OCI-LY7 (cell line): ENCODE data around the gene ROR2. TPM values are rescaled to one million over a fixed set of nuclear protein-coding genes. Genes with fewer than 3 reads are reported as not detected.

Source experiments
- BruUV-seq: library from RNA; stranded (reverse); fragments of 400-500 nt; replicated peaks from 2 replicates; lab custom pipeline; 2021; lab: Mats Ljungman, UMichigan
- CTCF ChIA-PET: fragments of 300-600 bp; sonication (Branson Sonifier 250); formaldehyde crosslinking; loops from one replicate; lab custom pipeline; 2022; ENCODE audit warnings: antibody characterized with exemption; ENCODE audit not compliant: unreplicated experiment; lab: Charles Lee
- POLR2A ChIA-PET: fragments of 300-600 bp; sonication (Branson Sonifier 250); formaldehyde crosslinking; loops from one replicate; lab custom pipeline; 2022; ENCODE audit warnings: antibody characterized with exemption; lab: Charles Lee
- DNase-seq: peaks from one replicate; pipeline ENCODE4 v3.0.0-alpha.2; 2015; ENCODE audit warnings: low spot score
- H2AFZ ChIP-seq: fragments of 200-600 bp; sonication (generic), shearing (Covaris generic); 2 replicates; pipeline ENCODE4 v1.6.1; 2014; ENCODE audit warnings: mild to moderate bottlenecking, antibody characterized with exemption, low read length, moderate library complexity
- H3K27ac ChIP-seq: fragments of 200-600 bp; sonication (generic); 2 replicates; pipeline ENCODE4 v1.5.1; 2014; ENCODE audit warnings: mixed run types, low read depth, mild to moderate bottlenecking, moderate library complexity, low read length, inconsistent platforms; ENCODE audit not compliant: poor library complexity, severe bottlenecking
- H3K36me3 ChIP-seq: fragments of 200-600 bp; sonication (generic); 2 replicates; pipeline ENCODE4 v1.6.1; 2014; ENCODE audit warnings: mild to moderate bottlenecking, antibody characterized with exemption, low read length, moderate library complexity, mixed read lengths; ENCODE audit not compliant: insufficient read depth
- H3K4me1 ChIP-seq: fragments of 200-600 bp; sonication (generic); 2 replicates; pipeline ENCODE4 v1.5.1; 2014; ENCODE audit warnings: mild to moderate bottlenecking, low read length; ENCODE audit not compliant: insufficient read depth, poor library complexity, severe bottlenecking
- H3K4me2 ChIP-seq: fragments of 200-600 bp; sonication (generic); 2 replicates; pipeline ENCODE4 v1.6.1; 2014; ENCODE audit warnings: mild to moderate bottlenecking, low read length
- H3K4me3 ChIP-seq: fragments of 200-600 bp; sonication (generic); 2 replicates; pipeline ENCODE4 v1.5.1; 2014; ENCODE audit warnings: mild to moderate bottlenecking, low read depth, low read length; ENCODE audit not compliant: poor library complexity, severe bottlenecking
- H3K79me2 ChIP-seq: fragments of 200-600 bp; sonication (generic); 2 replicates; pipeline ENCODE4 v1.6.1; 2016; ENCODE audit warnings: low read depth, mild to moderate bottlenecking, low read length, moderate library complexity, mixed read lengths; ENCODE audit not compliant: insufficient read depth
- H3K9me2 ChIP-seq: fragments of 200-600 bp; sonication (generic); 2 replicates; pipeline ENCODE4 v1.6.1; 2016; ENCODE audit warnings: mild to moderate bottlenecking, low read length, mixed read lengths; ENCODE audit not compliant: insufficient read depth
- H3K9me3 ChIP-seq: fragments of 200-600 bp; sonication (generic); 2 replicates; pipeline ENCODE4 v1.6.1; 2014; ENCODE audit warnings: mild to moderate bottlenecking, mixed run types, low read length, mixed read lengths
- H4K20me1 ChIP-seq: fragments of 200-600 bp; sonication (generic); 2 replicates; pipeline ENCODE4 v1.6.1; 2014; ENCODE audit warnings: mild to moderate bottlenecking, antibody characterized with exemption, low read length, moderate library complexity, mixed read lengths; ENCODE audit not compliant: insufficient read depth
- CTCF ChIP-seq: fragments of 200-600 bp; sonication (generic); conservative IDR thresholded peaks from 2 replicates; pipeline ENCODE4 v1.5.1; 2014; ENCODE audit warnings: mild to moderate bottlenecking, antibody characterized with exemption, low read length, moderate library complexity, mixed read lengths
- EZH2phosphoT487 ChIP-seq: fragments of 200-600 bp; sonication (generic); IDR thresholded peaks from 2 replicates; pipeline ENCODE4 v1.6.1; 2018; ENCODE audit warnings: low read depth, borderline replicate concordance, mild to moderate bottlenecking, mixed run types, antibody characterized with exemption, low read length, moderate library complexity, mixed read lengths
- intact Hi-C: fragments of 100-400 bp; cut with micrococcal nuclease; formaldehyde crosslinking; loops from one replicate; pipeline ENCODE4 v1.10.0; 2022; ENCODE audit not compliant: unreplicated experiment
- total RNA-seq, 2 experiments: library from RNA; depleted of rRNA in 1 of 2; stranded (reverse); fragments of >200 nt in 1 of 2; shearing (Covaris generic) in 1 of 2; gene quantifications; 2 replicates each; pipeline ENCODE4 v1.2.3, GENCODE V29; 2014 to 2022

ROR2 gene
- total RNA-seq, 2 experiments from 2014 or later, result 0.10 to 0.19 TPM

GRCh38 chr9:91683269-91683668 is 266.8 kb downstream of the ROR2 start:
- DNase-seq, result no peak
- ChIA-PET POLR2A (no interaction called here), CTCF (no interaction called here)
- Histone ChIP-seq H3K79me2 (no peaks in the 10 kb centered on the region), H3K9me3 (no peaks in the 10 kb centered on the region), H3K4me2 (no peak overlapping the region), H3K27ac (no peak overlapping the region), H3K4me1 (no peaks in the 10 kb centered on the region), H3K9me2 (no peaks in the 10 kb centered on the region), H4K20me1 (no peaks in the 10 kb centered on the region), H2AFZ (no peak overlapping the region), H3K36me3 (no peaks in the 10 kb centered on the region), H3K4me3 (no peak overlapping the region)
- no TSS peak for BruUV-seq
- TF ChIP-seq CTCF (no peak), EZH2phosphoT487 (no peak)
- intact Hi-C loops, result no loop called here

DNA sequence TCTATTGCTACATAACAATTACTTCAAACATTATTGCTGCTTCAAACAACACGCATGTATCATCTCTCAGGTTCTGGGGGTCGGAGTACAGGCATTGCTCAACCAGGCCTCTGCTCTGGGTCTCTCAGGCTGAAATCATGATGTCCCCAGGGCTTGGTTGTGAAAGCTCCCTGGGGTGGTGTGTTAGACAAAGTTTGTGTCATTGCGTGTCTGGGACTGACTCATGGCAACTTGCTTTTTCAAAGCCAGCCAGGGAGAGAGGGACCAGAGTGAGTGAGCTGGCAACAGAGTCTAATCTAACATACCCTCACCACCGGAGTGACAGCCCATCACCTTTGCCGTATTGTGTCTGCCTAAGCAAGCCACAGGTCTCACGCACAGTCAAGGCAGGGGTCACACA is 267.2 kb downstream of the ROR2 start:
- Histone ChIP-seq H3K4me2 (no peak overlapping the region), H4K20me1 (no peaks in the 10 kb centered on the region), H3K4me3 (no peak overlapping the region), H2AFZ (no peak overlapping the region), H3K9me3 (no peaks in the 10 kb centered on the region), H3K9me2 (no peaks in the 10 kb centered on the region), H3K36me3 (no peaks in the 10 kb centered on the region), H3K4me1 (no peaks in the 10 kb centered on the region), H3K79me2 (no peaks in the 10 kb centered on the region), H3K27ac (no peak overlapping the region)
- intact Hi-C loops, result no loop called here
- ChIA-PET CTCF (interaction anchor here (0.6 kb wide), 1 partner anchor 24 kb away, joined by 3 read pairs; no protein-coding TSS in a partner anchor), POLR2A (no interaction called here)
- no TSS peak for BruUV-seq
- DNase-seq, result no peak
- TF ChIP-seq EZH2phosphoT487, result no peak
- no peak for TF ChIP-seq CTCF

DNA sequence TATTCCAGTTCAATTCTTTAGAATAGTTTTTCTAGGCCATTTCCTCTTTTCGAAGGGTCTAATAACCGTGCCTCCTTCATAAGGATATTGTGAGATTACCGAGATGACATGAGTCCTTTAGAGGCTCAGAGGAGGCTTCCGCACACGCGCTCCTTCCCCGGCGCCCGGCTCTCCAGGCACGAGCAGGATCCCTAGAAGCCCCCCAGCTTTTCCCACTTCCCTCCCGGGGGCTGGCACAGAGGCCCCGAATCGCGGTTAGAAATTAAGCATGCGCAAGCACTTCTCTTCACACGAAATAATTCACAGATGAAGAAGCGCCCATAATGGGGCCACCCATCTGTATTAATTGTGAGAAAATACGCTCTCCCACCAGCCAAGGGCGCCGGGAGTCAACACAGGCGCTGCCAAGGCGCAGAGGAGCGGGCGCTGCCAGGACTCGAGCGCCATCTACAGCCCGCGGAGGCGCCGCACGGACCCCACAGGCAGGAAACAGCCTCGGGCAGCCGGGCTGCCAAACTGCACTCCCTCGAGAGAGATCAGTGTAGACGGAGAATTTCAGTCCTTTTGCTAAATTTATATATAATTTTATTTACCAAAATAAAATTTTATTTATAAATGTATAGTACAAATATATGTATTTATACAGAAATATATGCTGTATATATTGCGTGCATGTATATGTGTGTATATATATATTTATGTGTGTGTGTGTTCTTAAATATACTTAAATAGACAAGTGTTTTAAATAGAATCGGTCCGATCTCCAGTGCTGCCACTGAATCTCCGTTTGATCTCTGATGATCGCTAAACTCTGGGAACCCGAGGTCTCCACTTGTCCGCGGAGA is 268.3 kb downstream of the ROR2 start:
- POLR2A ChIA-PET, result no interaction called here
- no TSS peak for BruUV-seq
- Histone ChIP-seq H3K36me3 (no peaks in the 10 kb centered on the region), H3K4me2 (no peak overlapping the region), H3K4me3 (no peak overlapping the region), H3K9me2 (no peaks in the 10 kb centered on the region), H3K79me2 (no peaks in the 10 kb centered on the region), H3K9me3 (no peaks in the 10 kb centered on the region), H2AFZ (no peak overlapping the region), H3K4me1 (no peaks in the 10 kb centered on the region), H3K27ac (no peak overlapping the region), H4K20me1 (no peaks in the 10 kb centered on the region)
- CTCF ChIA-PET, result no interaction called here
- no peak for TF ChIP-seq EZH2phosphoT487
- peak; percentile 79 for TF ChIP-seq CTCF
- intact Hi-C loops, result loop anchor here (2.0 kb wide), 1 partner anchor 765 kb away; no protein-coding TSS in a partner anchor
- DNase-seq, result peak; percentile 54
